SK-MEL-5 (cell line): ENCODE results near the gene KLHL22. TPM values are rescaled to one million over a fixed set of nuclear protein-coding genes. Genes with fewer than 3 reads are reported as not detected.

Experiments used
- DNase-seq: peaks from one replicate; pipeline ENCODE4 v3.0.0-alpha.2; 2016; ENCODE audit warnings: low read depth, low spot score
- in situ Hi-C: cut with HindIII; loops from 2 replicates; pipeline ENCODE4 v1.10.0; 2016; ENCODE audit warnings: low sequenced_read_pairs, high pct_unique_total_duplicates, low pct_unique_long_range_greater_than_20kb
- total RNA-seq: library from RNA; depleted of rRNA; stranded (reverse); fragments of >200 nt; shearing (Covaris generic); gene quantifications from 2 replicates; pipeline ENCODE4 v1.2.3, GENCODE V29; 2014

The KLHL22 gene
- total RNA-seq, 1 experiment from 2014 or later, result 18.4 TPM

GRCh38 chr22:20433191-20433590 lies 62.4 kb downstream of the KLHL22 start:
- DNase-seq, result no peak
- in situ Hi-C loops, result no loop called here

GRCh38 chr22:20432244-20432686 lies 63.3 kb downstream of the KLHL22 start:
- DNase-seq, result no peak
- in situ Hi-C loops, result no loop called here

GRCh38 chr22:20431511-20432192 lies 63.9 kb downstream of the KLHL22 start:
- in situ Hi-C loops, result no loop called here
- no peak for DNase-seq

GRCh38 chr22:20430720-20431510 lies 64.7 kb downstream of the KLHL22 start:
- DNase-seq, result no peak
- in situ Hi-C loops, result no loop called here

GRCh38 chr22:20430101-20430719 lies 65.4 kb downstream of the KLHL22 start:
- in situ Hi-C loops, result no loop called here
- DNase-seq, result no peak

GRCh38 chr22:20429254-20430100 lies 66.1 kb downstream of the KLHL22 start:
- no peak for DNase-seq
- in situ Hi-C loops, result no loop called here

- in situ Hi-C loops, result no loop called here
- no peak for DNase-seq
These were observed 66.9 kb downstream of the KLHL22 start for GRCh38 chr22:20428496-20429253.

GRCh38 chr22:20427945-20428417 lies 67.6 kb downstream of the KLHL22 start:
- in situ Hi-C loops, result no loop called here
- no peak for DNase-seq

- no peak for DNase-seq
- in situ Hi-C loops, result no loop called here
These were observed 68.3 kb downstream of the KLHL22 start for GRCh38 chr22:20427104-20427944.

- no peak for DNase-seq
- in situ Hi-C loops, result no loop called here
These were observed 69.4 kb downstream of the KLHL22 start for GRCh38 chr22:20426259-20426615.

- in situ Hi-C loops, result no loop called here
- no peak for DNase-seq
These were observed 69.9 kb downstream of the KLHL22 start for GRCh38 chr22:20425566-20426258.

- no peak for DNase-seq
- in situ Hi-C loops, result no loop called here
These were observed 70.5 kb downstream of the KLHL22 start for GRCh38 chr22:20424932-20425565.

- in situ Hi-C loops, result no loop called here
- no peak for DNase-seq
These were observed 71.0 kb downstream of the KLHL22 start for GRCh38 chr22:20424568-20424931.

GRCh38 chr22:20423906-20424551 lies 71.6 kb downstream of the KLHL22 start:
- in situ Hi-C loops, result no loop called here
- peak; percentile 91 for DNase-seq
